ENCODE measurements around the gene B4GALT3. TPM values are rescaled to one million over a fixed set of nuclear protein-coding genes. Genes with fewer than 3 reads are reported as not detected.

B4GALT3 gene
- total RNA-seq, 3 donors from 2014 or later: 23.4 to 41.3 (median 29.4) TPM

GRCh38 chr1:161162052-161162451, 15.3 kb downstream of the B4GALT3 start:
- Histone ChIP-seq H3K9me3 (no peaks in the 10 kb centered on the region), H3K27ac (peak overlapping the region in 1 of 2 donors; percentile 27), H3K27me3 (no peaks in the 10 kb centered on the region), H3K36me3 (no peaks in the 10 kb centered on the region), H3K4me1 (peaks cover 4 to 17% of the 10 kb centered on the region in 2 donors), H3K4me3 (no peak overlapping the region)
- TF ChIP-seq CTCF (IDR thresholded peaks at IDR 0.05) (no peak), POLR2AphosphoS5 (IDR thresholded peaks at IDR 0.05) (no peak), POLR2A (IDR thresholded peaks at IDR 0.05) (no peak)
- intact Hi-C loops (cut with DNase I; ENCODE audit: low total_unique reads): no loop called here
- DNase-seq (ENCODE audit: low spot score in 2 of 2): no peak

- Histone ChIP-seq H3K27me3 (no peaks in the 10 kb centered on the region), H3K27ac (peak overlapping the region in 1 of 2 donors; percentile 37), H3K4me1 (peaks cover 4 to 14% of the 10 kb centered on the region in 2 donors), H3K36me3 (no peaks in the 10 kb centered on the region), H3K9me3 (no peaks in the 10 kb centered on the region), H3K4me3 (no peak overlapping the region)
- no peak for TF ChIP-seq CTCF (IDR thresholded peaks at IDR 0.05)
- no peak for TF ChIP-seq POLR2A (IDR thresholded peaks at IDR 0.05)
- DNase-seq (ENCODE audit: low spot score in 2 of 2): no peak
- intact Hi-C loops (cut with DNase I; ENCODE audit: low total_unique reads): no loop called here
Observed at GRCh38 chr1:161161652-161162051, 15.7 kb downstream of the B4GALT3 start.

- H3K4me1 ChIP-seq: peaks cover 4 to 14% of the 10 kb centered on the region in 2 donors
- no peaks in the 10 kb centered on the region for H3K27me3 ChIP-seq
- intact Hi-C loops (cut with DNase I; ENCODE audit: low total_unique reads): no loop called here
- TF ChIP-seq POLR2AphosphoS5 (IDR thresholded peaks at IDR 0.05) (no peak), POLR2A (IDR thresholded peaks at IDR 0.05) (no peak), CTCF (IDR thresholded peaks at IDR 0.05) (no peak)
- no peak for DNase-seq (ENCODE audit: low spot score in 2 of 2)
- H3K36me3 ChIP-seq: no peaks in the 10 kb centered on the region
- H3K4me3 ChIP-seq: peak overlapping the region in 1 of 3 donors; percentile 77
- H3K27ac ChIP-seq: peak overlapping the region in 1 of 2 donors; percentile 87
- no peaks in the 10 kb centered on the region for H3K9me3 ChIP-seq
Observed at GRCh38 chr1:161160671-161161145, 16.6 kb downstream of the B4GALT3 start.

- peaks cover 4 to 14% of the 10 kb centered on the region in 2 donors for H3K4me1 ChIP-seq
- H3K36me3 ChIP-seq: no peaks in the 10 kb centered on the region
- no peak for DNase-seq (ENCODE audit: low spot score in 2 of 2)
- H3K9me3 ChIP-seq: no peaks in the 10 kb centered on the region
- H3K4me3 ChIP-seq: peak overlapping the region; percentile 77 to 93 (median 79)
- peak overlapping the region; percentile 87 to 91 for H3K27ac ChIP-seq
- no peaks in the 10 kb centered on the region for H3K27me3 ChIP-seq
- TF ChIP-seq CTCF (IDR thresholded peaks at IDR 0.05) (no peak), POLR2A (IDR thresholded peaks at IDR 0.05) (no peak), POLR2AphosphoS5 (IDR thresholded peaks at IDR 0.05) (no peak)
- intact Hi-C loops (cut with DNase I; ENCODE audit: low total_unique reads): no loop called here
Observed at GRCh38 chr1:161159913-161160243, 17.4 kb downstream of the B4GALT3 start.

- no peaks in the 10 kb centered on the region for H3K27me3 ChIP-seq
- intact Hi-C loops (cut with DNase I; ENCODE audit: low total_unique reads): no loop called here
- H3K27ac ChIP-seq: peak within 1 kb of the TSS; percentile 87 to 91
- no peaks in the 10 kb centered on the region for H3K36me3 ChIP-seq
- H3K4me1 ChIP-seq: peaks cover 7 to 14% of the 10 kb centered on the region in 2 donors
- H3K9me3 ChIP-seq: no peaks in the 10 kb centered on the region
- TF ChIP-seq POLR2AphosphoS5 (IDR thresholded peaks at IDR 0.05) (peak; percentile 72 to 94 (median 75)), CTCF (IDR thresholded peaks at IDR 0.05) (peak in 2 of 3 donors; percentile 44 to 47), POLR2A (IDR thresholded peaks at IDR 0.05) (peak; percentile 63)
- DNase-seq (ENCODE audit: low spot score in 2 of 2): peak; percentile 90 to 94
- peak within 1 kb of the TSS; percentile 77 to 93 (median 79) for H3K4me3 ChIP-seq
Observed at GRCh38 chr1:161159087-161159912, 18.0 kb downstream of the B4GALT3 start, which contains the start of gene USP21. Gene USP21 (plus strand): TSS chr1:161159500. CDS start chr1:161160641, 1,141 bp downstream.
